Pancreas (tissue), 10 donors: ENCODE measurements around the gene AQP3. TPM values are rescaled to one million over a fixed set of nuclear protein-coding genes. Genes with fewer than 3 reads are reported as not detected.
A peak's percentile ranks its signal among the peaks of the same experiment; 100 is the strongest.

Experiments
- ATAC-seq, 4 donors: fragments of 200-7000 bp; cut with Tn5 transposase; one replicate each; pipeline versions ENCODE4 v1.8.0 to v1.9.1; 2020; ENCODE audit warnings: mild to moderate bottlenecking in 4 of 4, moderate library complexity in 4 of 4
- DNase-seq, 6 donors: peaks; one replicate each; pipeline ENCODE4 v3.0.0-alpha.2; 2020
- FAIRE-seq: peaks from 2 replicates; lab custom pipeline; 2012; peaks lifted over from hg19 to GRCh38; lab: Jason Lieb, UNC
- H3K27ac ChIP-seq, 4 donors: fragments of 200-600 bp; sonication (generic); 1 replicate in 3 of 4; 2 replicates in 1 of 4; pipeline versions ENCODE4 v1.5.0 to v1.8.0; 2020
- H3K27me3 ChIP-seq, 4 donors: fragments of 200-600 bp; one replicate each; pipeline ENCODE4 v1.8.0; 2021
- H3K36me3 ChIP-seq, 3 donors: fragments of 200-600 bp; sonication (generic) in 1 of 3; one replicate each; pipeline versions ENCODE4 v1.5.0 to v1.8.0; 2020 to 2021
- H3K4me1 ChIP-seq, 3 donors: fragments of 200-600 bp; one replicate each; pipeline ENCODE4 v1.8.0; 2021
- H3K4me3 ChIP-seq, 4 donors: fragments of 200-600 bp; sonication (generic) in 2 of 4; one replicate each; pipeline versions ENCODE4 v1.5.0 to v1.8.0; 2020 to 2021
- H3K9me3 ChIP-seq, 4 donors: fragments of 200-600 bp; one replicate each; pipeline ENCODE4 v1.8.0; 2021
- WGBS, 2 donors: extraction: QIAGEN DNeasy Blood & Tissue Kit; methylation state at CpG; one replicate each; pipeline ENCODE4 v1.1.7; 2013; 5-methylcytosine and 5-hydroxymethylcytosine counted together
- intact Hi-C, 3 donors: fragments of 100-400 bp; cut with DNase I; formaldehyde crosslinking; loops; one replicate each; pipeline versions ENCODE4 v1.11.1 to v1.14.2; 2022
- polyA plus RNA-seq, 2 donors: library from polyadenylated mRNA; stranded (reverse); fragments of 200-250 nt; gene quantifications; one replicate each; pipeline ENCODE4 v1.2.3, GENCODE V29; 2013
- total RNA-seq, 6 donors: library from RNA; stranded (reverse); fragmentation: NEBNext Ultra II Directional in 4 of 6; extraction: Animal tissue kit (Norgen Biotek cat#: 25700) in 4 of 6; gene quantifications; one replicate each; pipeline versions ENCODE4 v1.2.1 to v1.2.4, GENCODE V29; 2021 to 2023
- TF ChIP-seq, protein P1 (sequence below), 4 donors: fragments of 200-600 bp; sonication (generic) in 3 of 4; IDR thresholded peaks; one replicate each; pipeline versions ENCODE4 v1.5.0 to v1.8.0; 2021; ENCODE audit warnings: antibody characterized with exemption in 4 of 4
- donor health status: healthy with polysubstance abuse.
- donor health status: DM: no; HTN: no; CAD: no; lungs with moderate emphysema.
- donor health status: DM: no; HTN: no; CAD: no.
- donor health status: control.
- donor health status: control.
- donor health status: Bipolar disorder and iron deficiency.
- donor health status: DM: yes; HTN: yes; CAD: no.
- donor health status: DM: no; HTN: no; CAD: no.
- donor health status: DM: no; HTN: no; CAD: no.
- donor health status: DM: yes; HTN: yes; CAD: no.

The AQP3 gene
- total and polyA plus RNA-seq, 8 donors, result 18.3 to 39.0 (median 21.9) TPM

DNA sequence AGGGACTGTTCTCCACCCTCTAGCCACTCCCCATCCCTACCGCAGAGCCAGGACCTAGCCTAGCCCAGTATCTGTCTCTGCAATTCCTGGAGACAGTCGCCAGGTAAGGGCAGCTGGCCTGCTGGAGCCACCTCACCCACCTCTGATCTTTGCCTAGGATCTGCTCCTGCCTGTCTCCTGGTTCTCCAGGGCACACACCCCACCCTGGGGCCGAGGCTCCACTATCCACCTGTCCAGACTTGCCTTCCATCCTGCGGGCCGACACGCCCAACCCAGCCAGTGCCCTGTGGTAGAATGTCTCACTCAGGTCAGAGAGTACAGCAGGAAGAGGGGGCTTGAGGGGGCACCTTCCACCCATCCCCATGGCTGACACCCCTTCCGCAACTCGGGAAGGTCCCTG, 29.3 kb downstream of the AQP3 start:
- Histone ChIP-seq H3K9me3 (no peaks in the 10 kb centered on the region), H3K4me3 (no peak overlapping the region), H3K27ac (no peak overlapping the region), H3K27me3 (no peaks in the 10 kb centered on the region), H3K4me1 (peaks cover 14 to 18% (median 16%) of the 10 kb centered on the region in 3 donors), H3K36me3 (no peaks in the 10 kb centered on the region)
- intact Hi-C loops, result no loop called here
- no peak for FAIRE-seq
- TF ChIP-seq, protein P1, sequence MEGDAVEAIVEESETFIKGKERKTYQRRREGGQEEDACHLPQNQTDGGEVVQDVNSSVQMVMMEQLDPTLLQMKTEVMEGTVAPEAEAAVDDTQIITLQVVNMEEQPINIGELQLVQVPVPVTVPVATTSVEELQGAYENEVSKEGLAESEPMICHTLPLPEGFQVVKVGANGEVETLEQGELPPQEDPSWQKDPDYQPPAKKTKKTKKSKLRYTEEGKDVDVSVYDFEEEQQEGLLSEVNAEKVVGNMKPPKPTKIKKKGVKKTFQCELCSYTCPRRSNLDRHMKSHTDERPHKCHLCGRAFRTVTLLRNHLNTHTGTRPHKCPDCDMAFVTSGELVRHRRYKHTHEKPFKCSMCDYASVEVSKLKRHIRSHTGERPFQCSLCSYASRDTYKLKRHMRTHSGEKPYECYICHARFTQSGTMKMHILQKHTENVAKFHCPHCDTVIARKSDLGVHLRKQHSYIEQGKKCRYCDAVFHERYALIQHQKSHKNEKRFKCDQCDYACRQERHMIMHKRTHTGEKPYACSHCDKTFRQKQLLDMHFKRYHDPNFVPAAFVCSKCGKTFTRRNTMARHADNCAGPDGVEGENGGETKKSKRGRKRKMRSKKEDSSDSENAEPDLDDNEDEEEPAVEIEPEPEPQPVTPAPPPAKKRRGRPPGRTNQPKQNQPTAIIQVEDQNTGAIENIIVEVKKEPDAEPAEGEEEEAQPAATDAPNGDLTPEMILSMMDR (IDR thresholded peaks at IDR 0.05), result no peak
- no peak for DNase-seq
- no peak for ATAC-seq
- whole genome bisulfite sequencing, 2 donors, result 93 to 94% methylated on average over 8 of the region's 8 CpGs

DNA sequence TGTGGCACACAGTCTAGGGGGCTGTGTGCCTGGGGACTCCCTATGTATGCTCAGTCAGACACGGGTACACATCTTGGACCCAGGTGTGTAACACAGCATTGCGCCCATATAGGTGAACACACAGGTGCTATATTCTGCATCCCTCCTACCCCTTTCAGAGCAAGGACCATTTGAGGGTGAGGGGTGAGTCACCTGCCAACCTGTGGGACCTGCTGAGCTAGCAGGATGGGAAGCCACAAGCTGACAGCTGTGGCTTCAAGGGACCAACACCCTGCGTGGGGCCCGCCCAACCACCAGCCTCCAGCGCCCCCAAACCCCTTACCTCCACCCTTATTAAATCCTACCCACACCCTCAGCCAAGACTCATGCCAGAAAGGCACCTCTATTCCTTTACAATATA, 30.4 kb downstream of the AQP3 start:
- H3K27ac ChIP-seq, result no peak overlapping the region
- TF ChIP-seq, protein P1 (IDR thresholded peaks at IDR 0.05), result no peak
- peaks cover 14 to 18% (median 16%) of the 10 kb centered on the region in 3 donors for H3K4me1 ChIP-seq
- no peaks in the 10 kb centered on the region for H3K36me3 ChIP-seq
- FAIRE-seq (no peak), DNase-seq (no peak), ATAC-seq (no peak)
- no peak overlapping the region for H3K4me3 ChIP-seq
- H3K27me3 ChIP-seq, result no peaks in the 10 kb centered on the region
- 76% methylated on average over 5 of the region's 5 CpGs for WGBS, 2 donors
- H3K9me3 ChIP-seq, result no peaks in the 10 kb centered on the region
- intact Hi-C loops, result no loop called here

- intact Hi-C loops, result no loop called here
- Histone ChIP-seq H3K4me3 (no peak overlapping the region), H3K9me3 (no peaks in the 10 kb centered on the region), H3K36me3 (no peaks in the 10 kb centered on the region), H3K27ac (peak overlapping the region in 2 of 4 donors; percentile 36 to 41), H3K27me3 (no peaks in the 10 kb centered on the region), H3K4me1 (peaks cover 14 to 18% (median 16%) of the 10 kb centered on the region in 3 donors)
- DNase-seq, result peak; percentile 87 to 94 (median 92)
- FAIRE-seq, result no peak
- 5% methylated on average over 9 of the region's 9 CpGs for WGBS, 2 donors
- ATAC-seq, result peak; percentile 93 to 97 (median 94)
- TF ChIP-seq, protein P1 (IDR thresholded peaks at IDR 0.05), result peak; percentile 51 to 78 (median 66)
These were observed 31.8 kb downstream of the AQP3 start for GRCh38 chr9:33415501-33416038.

GRCh38 chr9:33414889-33415500, 32.4 kb downstream of the AQP3 start:
- Histone ChIP-seq H3K4me1 (peaks cover 14 to 18% (median 16%) of the 10 kb centered on the region in 3 donors), H3K27me3 (no peaks in the 10 kb centered on the region), H3K36me3 (no peaks in the 10 kb centered on the region), H3K4me3 (no peak overlapping the region), H3K9me3 (no peaks in the 10 kb centered on the region), H3K27ac (peak overlapping the region in 2 of 4 donors; percentile 36 to 41)
- ATAC-seq (peak; percentile 1 to 15 (median 8)), DNase-seq (peak in 1 of 6 donors; percentile 34), FAIRE-seq (no peak)
- intact Hi-C loops, result no loop called here
- WGBS, 2 donors, result 61 to 63% methylated on average over 13 of the region's 13 CpGs
- TF ChIP-seq, protein P1 (IDR thresholded peaks at IDR 0.05), result no peak

GRCh38 chr9:33414268-33414667, 33.1 kb downstream of the AQP3 start:
- no peak overlapping the region for H3K4me3 ChIP-seq
- 75 to 82% methylated on average over 3 of the region's 3 CpGs for WGBS, 2 donors
- TF ChIP-seq, protein P1 (IDR thresholded peaks at IDR 0.05), result no peak
- FAIRE-seq (no peak), ATAC-seq (no peak), DNase-seq (no peak)
- H3K36me3 ChIP-seq, result no peaks in the 10 kb centered on the region
- H3K27me3 ChIP-seq, result no peaks in the 10 kb centered on the region
- intact Hi-C loops, result no loop called here
- H3K27ac ChIP-seq, result no peak overlapping the region
- no peaks in the 10 kb centered on the region for H3K9me3 ChIP-seq
- H3K4me1 ChIP-seq, result peaks cover 14 to 18% (median 16%) of the 10 kb centered on the region in 3 donors
